ENCODE results near the gene TLR10.
"Not testable (repeated sequence)": the region's sequence is repeated elsewhere in the genome, so short reads cannot be mapped to it uniquely, and the experiment has no call there.

Gene TLR10

GRCh38 chr4:38818441-38818976 is 35.7 kb upstream of the TLR10 start:
- Histone ChIP-seq H3K27me3 (ENCODE audit: control insufficient read depth in 1 of 2, insufficient read depth in 2 of 2, low read length in 2 of 2) (no peaks in the 10 kb centered on the region), H3K9ac (ENCODE audit: low read depth in 1 of 2, low read length in 2 of 2) (no peak overlapping the region), H3K9me3 (ENCODE audit: control insufficient read depth in 1 of 2, low read length in 2 of 2) (peaks cover 3 to 6% of the 10 kb centered on the region in 2 donors), H3K4me1 (ENCODE audit: control insufficient read depth in 1 of 2, insufficient read depth in 2 of 2, low read length in 2 of 2) (no peaks in the 10 kb centered on the region), H3K27ac (ENCODE audit: low read depth, low read length) (no peak overlapping the region), H3K36me3 (ENCODE audit: control insufficient read depth in 1 of 2, insufficient read depth in 2 of 2, low read length in 2 of 2) (no peaks in the 10 kb centered on the region), H3K4me3 (ENCODE audit: low read depth in 1 of 2, low read length in 2 of 2) (no peak overlapping the region)

GRCh38 chr4:38815885-38816782 is 33.3 kb upstream of the TLR10 start:
- Histone ChIP-seq H3K4me3 (ENCODE audit: low read depth in 1 of 2, low read length in 2 of 2) (no peak overlapping the region), H3K36me3 (ENCODE audit: control insufficient read depth in 1 of 2, insufficient read depth in 2 of 2, low read length in 2 of 2) (no peaks in the 10 kb centered on the region), H3K27me3 (ENCODE audit: control insufficient read depth in 1 of 2, insufficient read depth in 2 of 2, low read length in 2 of 2) (no peaks in the 10 kb centered on the region), H3K27ac (ENCODE audit: low read depth, low read length) (no peak overlapping the region), H3K4me1 (ENCODE audit: control insufficient read depth in 1 of 2, insufficient read depth in 2 of 2, low read length in 2 of 2) (no peaks in the 10 kb centered on the region), H3K9ac (ENCODE audit: low read depth in 1 of 2, low read length in 2 of 2) (no peak overlapping the region), H3K9me3 (ENCODE audit: control insufficient read depth in 1 of 2, low read length in 2 of 2) (peaks cover 3 to 6% of the 10 kb centered on the region in 2 donors)

- H3K36me3 ChIP-seq (ENCODE audit: control insufficient read depth in 1 of 2, insufficient read depth in 2 of 2, low read length in 2 of 2): no peaks in the 10 kb centered on the region
- no peaks in the 10 kb centered on the region for H3K27me3 ChIP-seq (ENCODE audit: control insufficient read depth in 1 of 2, insufficient read depth in 2 of 2, low read length in 2 of 2)
- H3K27ac ChIP-seq (ENCODE audit: low read depth, low read length): no peak overlapping the region
- H3K9ac ChIP-seq (ENCODE audit: low read depth in 1 of 2, low read length in 2 of 2): no peak overlapping the region
- no peak overlapping the region for H3K4me3 ChIP-seq (ENCODE audit: low read depth in 1 of 2, low read length in 2 of 2)
- H3K9me3 ChIP-seq (ENCODE audit: control insufficient read depth in 1 of 2, low read length in 2 of 2): peaks cover 3 to 6% of the 10 kb centered on the region in 2 donors
- H3K4me1 ChIP-seq (ENCODE audit: control insufficient read depth in 1 of 2, insufficient read depth in 2 of 2, low read length in 2 of 2): no peaks in the 10 kb centered on the region
Measured at GRCh38 chr4:38814386-38814785, 31.6 kb upstream of the TLR10 start.

- no peak overlapping the region for H3K9ac ChIP-seq (ENCODE audit: low read depth in 1 of 2, low read length in 2 of 2)
- peaks cover 3 to 6% of the 10 kb centered on the region in 2 donors for H3K9me3 ChIP-seq (ENCODE audit: control insufficient read depth in 1 of 2, low read length in 2 of 2)
- no peak overlapping the region for H3K4me3 ChIP-seq (ENCODE audit: low read depth in 1 of 2, low read length in 2 of 2)
- no peaks in the 10 kb centered on the region for H3K4me1 ChIP-seq (ENCODE audit: control insufficient read depth in 1 of 2, insufficient read depth in 2 of 2, low read length in 2 of 2)
- H3K36me3 ChIP-seq (ENCODE audit: control insufficient read depth in 1 of 2, insufficient read depth in 2 of 2, low read length in 2 of 2): no peaks in the 10 kb centered on the region
- no peak overlapping the region for H3K27ac ChIP-seq (ENCODE audit: low read depth, low read length)
- no peaks in the 10 kb centered on the region for H3K27me3 ChIP-seq (ENCODE audit: control insufficient read depth in 1 of 2, insufficient read depth in 2 of 2, low read length in 2 of 2)
Measured at GRCh38 chr4:38811297-38811696, 28.5 kb upstream of the TLR10 start.

GRCh38 chr4:38807462-38807861 is 24.7 kb upstream of the TLR10 start:
- not testable (repeated sequence) for H3K27me3 ChIP-seq (ENCODE audit: control insufficient read depth in 1 of 2, insufficient read depth in 2 of 2, low read length in 2 of 2); H3K9ac ChIP-seq (ENCODE audit: low read depth in 1 of 2, low read length in 2 of 2); H3K36me3 ChIP-seq (ENCODE audit: control insufficient read depth in 1 of 2, insufficient read depth in 2 of 2, low read length in 2 of 2); H3K27ac ChIP-seq (ENCODE audit: low read depth, low read length); H3K9me3 ChIP-seq (ENCODE audit: control insufficient read depth in 1 of 2, low read length in 2 of 2); H3K4me3 ChIP-seq (ENCODE audit: low read depth in 1 of 2, low read length in 2 of 2)
- H3K4me1 ChIP-seq (ENCODE audit: control insufficient read depth in 1 of 2, insufficient read depth in 2 of 2, low read length in 2 of 2): peaks cover 15 to 21% of the 10 kb centered on the region in 2 donors

GRCh38 chr4:38806251-38806650 is 23.5 kb upstream of the TLR10 start:
- not testable (repeated sequence) for H3K36me3 ChIP-seq (ENCODE audit: control insufficient read depth in 1 of 2, insufficient read depth in 2 of 2, low read length in 2 of 2); H3K27ac ChIP-seq (ENCODE audit: low read depth, low read length); H3K4me3 ChIP-seq (ENCODE audit: low read depth in 1 of 2, low read length in 2 of 2); H3K27me3 ChIP-seq (ENCODE audit: control insufficient read depth in 1 of 2, insufficient read depth in 2 of 2, low read length in 2 of 2); H3K9me3 ChIP-seq (ENCODE audit: control insufficient read depth in 1 of 2, low read length in 2 of 2); H3K9ac ChIP-seq (ENCODE audit: low read depth in 1 of 2, low read length in 2 of 2)
- peaks cover 15 to 21% of the 10 kb centered on the region in 2 donors for H3K4me1 ChIP-seq (ENCODE audit: control insufficient read depth in 1 of 2, insufficient read depth in 2 of 2, low read length in 2 of 2)

- Histone ChIP-seq H3K9ac (ENCODE audit: low read depth in 1 of 2, low read length in 2 of 2) (peak overlapping the region in 1 of 2 donors; percentile 3), H3K36me3 (ENCODE audit: control insufficient read depth in 1 of 2, insufficient read depth in 2 of 2, low read length in 2 of 2) (no peaks in the 10 kb centered on the region), H3K27ac (ENCODE audit: low read depth, low read length) (peak overlapping the region; percentile 13), H3K4me1 (ENCODE audit: control insufficient read depth in 1 of 2, insufficient read depth in 2 of 2, low read length in 2 of 2) (peaks cover 15 to 21% of the 10 kb centered on the region in 2 donors), H3K4me3 (ENCODE audit: low read depth in 1 of 2, low read length in 2 of 2) (peak overlapping the region; percentile 39 to 58), H3K27me3 (ENCODE audit: control insufficient read depth in 1 of 2, insufficient read depth in 2 of 2, low read length in 2 of 2) (no peaks in the 10 kb centered on the region), H3K9me3 (ENCODE audit: control insufficient read depth in 1 of 2, low read length in 2 of 2) (peaks cover 2 to 4% of the 10 kb centered on the region in 2 donors)
Measured at GRCh38 chr4:38805530-38806145, 22.8 kb upstream of the TLR10 start.

- H3K9ac ChIP-seq (ENCODE audit: low read depth in 1 of 2, low read length in 2 of 2): peak within 1 kb of the TSS; percentile 49 to 75
- H3K4me3 ChIP-seq (ENCODE audit: low read depth in 1 of 2, low read length in 2 of 2): peak within 1 kb of the TSS; percentile 58 to 66
- peaks cover 2 to 4% of the 10 kb centered on the region in 2 donors for H3K9me3 ChIP-seq (ENCODE audit: control insufficient read depth in 1 of 2, low read length in 2 of 2)
- H3K27me3 ChIP-seq (ENCODE audit: control insufficient read depth in 1 of 2, insufficient read depth in 2 of 2, low read length in 2 of 2): no peaks in the 10 kb centered on the region
- H3K36me3 ChIP-seq (ENCODE audit: control insufficient read depth in 1 of 2, insufficient read depth in 2 of 2, low read length in 2 of 2): peaks cover 6 to 8% of the 10 kb centered on the region in 2 donors
- H3K4me1 ChIP-seq (ENCODE audit: control insufficient read depth in 1 of 2, insufficient read depth in 2 of 2, low read length in 2 of 2): peaks cover 15 to 21% of the 10 kb centered on the region in 2 donors
- H3K27ac ChIP-seq (ENCODE audit: low read depth, low read length): peak within 1 kb of the TSS; percentile 34
Measured at GRCh38 chr4:38804654-38805295, 22.0 kb upstream of the TLR10 start, which contains the start of gene TLR1. TLR1 (minus strand) TSS chr4:38804791; CDS start chr4:38798831, 5,960 bp downstream.

GRCh38 chr4:38803833-38804653 is 21.3 kb upstream of the TLR10 start:
- peak overlapping the region; percentile 49 to 75 for H3K9ac ChIP-seq (ENCODE audit: low read depth in 1 of 2, low read length in 2 of 2)
- peaks cover 2 to 4% of the 10 kb centered on the region in 2 donors for H3K9me3 ChIP-seq (ENCODE audit: control insufficient read depth in 1 of 2, low read length in 2 of 2)
- H3K36me3 ChIP-seq (ENCODE audit: control insufficient read depth in 1 of 2, insufficient read depth in 2 of 2, low read length in 2 of 2): peaks cover 13% of the 10 kb centered on the region in 2 donors
- H3K4me1 ChIP-seq (ENCODE audit: control insufficient read depth in 1 of 2, insufficient read depth in 2 of 2, low read length in 2 of 2): peaks cover 15 to 21% of the 10 kb centered on the region in 2 donors
- no peaks in the 10 kb centered on the region for H3K27me3 ChIP-seq (ENCODE audit: control insufficient read depth in 1 of 2, insufficient read depth in 2 of 2, low read length in 2 of 2)
- H3K27ac ChIP-seq (ENCODE audit: low read depth, low read length): peak overlapping the region; percentile 34
- H3K4me3 ChIP-seq (ENCODE audit: low read depth in 1 of 2, low read length in 2 of 2): peak overlapping the region; percentile 57 to 66

Measured in duodenal mucosa (tissue), 2 donors.